ENCODE data around the gene HOOK2. TPM values are rescaled to one million over a fixed set of nuclear protein-coding genes. Genes with fewer than 3 reads are reported as not detected.
A peak's percentile ranks its signal among the peaks of the same experiment; 100 is the strongest.

Gene HOOK2
- total and polyA plus RNA-seq, 9 of the 15 experiments (the other 6 are each of a cell fraction or from before 2014, with no cell fraction given), result 1.3 to 17.2 (median 9.9) TPM

GRCh38 chr19:12722566-12723380, 52.6 kb downstream of the HOOK2 start (continued):
- TF ChIP-seq, protein P1, sequence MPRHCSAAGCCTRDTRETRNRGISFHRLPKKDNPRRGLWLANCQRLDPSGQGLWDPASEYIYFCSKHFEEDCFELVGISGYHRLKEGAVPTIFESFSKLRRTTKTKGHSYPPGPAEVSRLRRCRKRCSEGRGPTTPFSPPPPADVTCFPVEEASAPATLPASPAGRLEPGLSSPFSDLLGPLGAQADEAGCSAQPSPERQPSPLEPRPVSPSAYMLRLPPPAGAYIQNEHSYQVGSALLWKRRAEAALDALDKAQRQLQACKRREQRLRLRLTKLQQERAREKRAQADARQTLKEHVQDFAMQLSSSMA (CRISPR knock-in tag; IDR thresholded peaks at IDR 0.05), result no peak
- TF ChIP-seq HINFP (tag; conservative IDR thresholded peaks at IDR 0.05; ENCODE audit: low read depth), result no peak
- no peak for TF ChIP-seq ZNF449 (CRISPR knock-in tag; IDR thresholded peaks at IDR 0.05)
- TF ChIP-seq SRSF7 (optimal IDR thresholded peaks at IDR 0.05; ENCODE audit: low read depth, low read length), result no peak
- TF ChIP-seq CXXC5 (CRISPR knock-in tag; IDR thresholded peaks at IDR 0.05), result peak; percentile 91
- TF ChIP-seq, protein P2, sequence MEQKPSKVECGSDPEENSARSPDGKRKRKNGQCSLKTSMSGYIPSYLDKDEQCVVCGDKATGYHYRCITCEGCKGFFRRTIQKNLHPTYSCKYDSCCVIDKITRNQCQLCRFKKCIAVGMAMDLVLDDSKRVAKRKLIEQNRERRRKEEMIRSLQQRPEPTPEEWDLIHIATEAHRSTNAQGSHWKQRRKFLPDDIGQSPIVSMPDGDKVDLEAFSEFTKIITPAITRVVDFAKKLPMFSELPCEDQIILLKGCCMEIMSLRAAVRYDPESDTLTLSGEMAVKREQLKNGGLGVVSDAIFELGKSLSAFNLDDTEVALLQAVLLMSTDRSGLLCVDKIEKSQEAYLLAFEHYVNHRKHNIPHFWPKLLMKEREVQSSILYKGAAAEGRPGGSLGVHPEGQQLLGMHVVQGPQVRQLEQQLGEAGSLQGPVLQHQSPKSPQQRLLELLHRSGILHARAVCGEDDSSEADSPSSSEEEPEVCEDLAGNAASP (IDR thresholded peaks at IDR 0.05), result no peak
- TF ChIP-seq ZNF41 (CRISPR knock-in tag; conservative IDR thresholded peaks at IDR 0.05), result no peak
- TF ChIP-seq POLR3G (IDR thresholded peaks at IDR 0.05; ENCODE audit: extremely low read depth, insufficient read length, insufficient replicate concordance), result no peak
- peak; percentile 62 for TF ChIP-seq JUND (IDR thresholded peaks at IDR 0.05; ENCODE audit: borderline replicate concordance, low read depth, low read length)
- TF ChIP-seq JUND (tag; IDR thresholded peaks at IDR 0.05; ENCODE audit: borderline replicate concordance, low read depth, low read length), result no peak; the same call in 2 of the 3 replicates
- no peak for TF ChIP-seq CHCHD3 (CRISPR knock-in tag; IDR thresholded peaks at IDR 0.05)
- peak; percentile 42 for TF ChIP-seq HMGN3 (IDR thresholded peaks at IDR 0.05; ENCODE audit: borderline replicate concordance, extremely low read depth, insufficient read length, low read depth, low read length)
- TF ChIP-seq ZEB2 (IDR thresholded peaks at IDR 0.05), result no peak
- peak; percentile 84 for TF ChIP-seq RBFOX2 (IDR thresholded peaks at IDR 0.05; ENCODE audit: low read depth, low read length)
- TF ChIP-seq NRF1 (conservative IDR thresholded peaks at IDR 0.05 in 1 of 2, IDR thresholded peaks at IDR 0.05 in 1 of 2), result peak; percentile 69 to 73
- TF ChIP-seq EP400 (IDR thresholded peaks at IDR 0.05), result peak; percentile 96
- TF ChIP-seq LEF1 (IDR thresholded peaks at IDR 0.05), result peak; percentile 80
- TF ChIP-seq ZBED1 (IDR thresholded peaks at IDR 0.05), result no peak
- no peak for TF ChIP-seq GTF2E2 (tag; IDR thresholded peaks at IDR 0.05)
- no peak for TF ChIP-seq GTF2F1 (IDR thresholded peaks at IDR 0.05; ENCODE audit: low read depth, low read length)
- no peak for TF ChIP-seq ZNF224 (CRISPR knock-in tag; IDR thresholded peaks at IDR 0.05)
- TF ChIP-seq SREBF2 (CRISPR knock-in tag; IDR thresholded peaks at IDR 0.05), result no peak
- TF ChIP-seq KHSRP (IDR thresholded peaks at IDR 0.05), result no peak
- TF ChIP-seq ASH1L (IDR thresholded peaks at IDR 0.05; ENCODE audit: borderline replicate concordance, low read depth, partially characterized antibody), result no peak
- peak; percentile 94 for TF ChIP-seq SP2 (IDR thresholded peaks at IDR 0.05; ENCODE audit: extremely low read depth, low read depth, low read length, poor library complexity, severe bottlenecking)
